Neural cell (in vitro differentiated cells): ENCODE results near the gene OPN1MW2. TPM values are rescaled to one million over a fixed set of nuclear protein-coding genes. Genes with fewer than 3 reads are reported as not detected.
"Not testable (repeated sequence)": the region's sequence is repeated elsewhere in the genome, so short reads cannot be mapped to it uniquely, and the experiment has no call there.

Source experiments
- H2AFZ ChIP-seq: fragments of 200-600, 300-800 bp; sonication (generic), shearing (Covaris generic); 2 replicates; pipeline ENCODE4 v1.6.0; 2014; ENCODE audit warnings: low read depth, mild to moderate bottlenecking, antibody characterized with exemption, low read length, moderate library complexity
- H3F3A ChIP-seq: fragments of 200-600 bp; shearing (Covaris generic); 2 replicates; pipeline ENCODE4 v1.6.1; 2016; ENCODE audit warnings: mild to moderate bottlenecking, moderate library complexity, mixed read lengths, antibody characterized with exemption, low read length; ENCODE audit not compliant: insufficient read depth, poor library complexity, severe bottlenecking
- H3K27ac ChIP-seq: fragments of 200-600, 300-800 bp; sonication (generic), shearing (Covaris generic); 2 replicates; pipeline ENCODE4 v1.5.1; 2014; ENCODE audit warnings: mild to moderate bottlenecking, low read length, moderate library complexity
- H3K27me3 ChIP-seq: fragments of 300-800, 200-600 bp; sonication (generic), shearing (Covaris generic); 2 replicates; pipeline ENCODE4 v1.6.0; 2014; ENCODE audit warnings: mild to moderate bottlenecking, low read depth, low read length, moderate library complexity; ENCODE audit not compliant: insufficient read depth
- H3K36me3 ChIP-seq: fragments of 300-800, 200-600 bp; sonication (generic), shearing (Covaris generic); 2 replicates; pipeline ENCODE4 v1.5.1; 2014; ENCODE audit warnings: mild to moderate bottlenecking, antibody characterized with exemption, low read length, moderate library complexity; ENCODE audit not compliant: insufficient read depth
- H3K4me2 ChIP-seq: fragments of 300-800, 200-600 bp; sonication (generic), shearing (Covaris generic); 2 replicates; pipeline ENCODE4 v1.6.0; 2014; ENCODE audit warnings: mild to moderate bottlenecking, low read length
- H3K4me3 ChIP-seq: fragments of 300-800, 200-600 bp; sonication (generic), shearing (Covaris generic); 2 replicates; pipeline ENCODE4 v1.5.1; 2014; ENCODE audit warnings: mild to moderate bottlenecking, low read length, moderate library complexity
- H3K79me2 ChIP-seq: fragments of 200-600 bp; shearing (Covaris generic); replicated peaks from 2 replicates; pipeline ENCODE4 v1.6.0; 2014; ENCODE audit warnings: mild to moderate bottlenecking, low read length, moderate library complexity; ENCODE audit not compliant: insufficient read depth
- H3K9ac ChIP-seq: fragments of 300-800, 200-600 bp; sonication (generic), shearing (Covaris generic); 2 replicates; pipeline ENCODE4 v1.6.1; 2016; ENCODE audit warnings: mild to moderate bottlenecking, low read length, mixed read lengths
- H3K9me2 ChIP-seq: fragments of 200-600 bp; shearing (Covaris generic); 2 replicates; pipeline ENCODE4 v1.6.1; 2016; ENCODE audit warnings: mild to moderate bottlenecking, low read length, mixed read lengths; ENCODE audit not compliant: insufficient read depth
- H3K9me3 ChIP-seq: fragments of 200-600, 300-800 bp; sonication (generic), shearing (Covaris generic); 2 replicates; pipeline ENCODE4 v1.6.1; 2016; ENCODE audit warnings: mild to moderate bottlenecking, mixed run types, low read length, moderate library complexity, mixed read lengths
- H4K20me1 ChIP-seq: fragments of 200-600 bp; shearing (Covaris generic); 2 replicates; pipeline ENCODE4 v1.6.1; 2016; ENCODE audit warnings: mild to moderate bottlenecking, mixed run types; ENCODE audit not compliant: insufficient read depth
- polyA plus RNA-seq: library from polyadenylated mRNA; depleted of rRNA; stranded (reverse); fragments of >200 nt; gene quantifications from 2 replicates; pipeline ENCODE4 v1.2.3, GENCODE V29; 2014

Gene OPN1MW2
- polyA plus RNA-seq, 1 donor from 2014 or later, result not detected

DNA sequence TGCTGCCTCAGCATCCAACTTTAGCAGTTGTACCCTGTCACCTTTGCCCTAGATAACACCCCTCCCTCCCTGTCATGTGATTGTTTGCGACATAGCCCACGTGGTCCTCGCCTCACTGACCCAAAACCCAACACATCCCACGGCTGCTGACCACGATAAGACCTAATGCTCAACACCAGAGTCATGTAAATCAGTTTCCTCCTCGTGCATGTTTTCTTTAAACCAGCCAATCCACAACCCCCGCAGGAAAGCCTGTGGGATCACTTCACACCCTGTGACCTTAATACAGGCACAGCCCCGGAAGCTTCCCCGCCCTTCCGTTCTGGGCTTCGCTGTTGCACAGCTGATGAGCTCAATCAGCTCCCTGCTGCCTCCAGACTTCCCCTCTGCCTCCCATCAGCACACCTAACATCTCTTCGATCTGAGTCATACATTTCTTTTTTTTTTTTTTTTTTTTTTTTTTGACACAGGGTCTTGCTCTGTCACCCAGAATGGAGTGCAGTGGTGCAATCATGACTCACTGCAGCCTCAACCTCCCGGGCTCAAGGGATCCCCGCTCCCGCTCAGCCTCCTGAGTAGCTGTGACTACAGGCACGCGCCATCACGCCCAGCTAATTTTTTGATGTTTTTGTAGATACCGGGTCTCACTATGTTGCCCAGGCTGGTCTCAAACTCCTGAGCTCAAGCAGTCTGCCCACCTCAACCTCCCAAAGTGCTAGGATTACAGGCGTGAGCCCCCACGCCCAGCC is 9.7 kb upstream of the OPN1MW2 start:
- H3K27me3 ChIP-seq, H3K9me2 ChIP-seq, H3F3A ChIP-seq, H3K9me3 ChIP-seq, H3K79me2 ChIP-seq, H4K20me1 ChIP-seq, H3K27ac ChIP-seq, H2AFZ ChIP-seq, H3K36me3 ChIP-seq, H3K4me2 ChIP-seq, H3K9ac ChIP-seq, H3K4me3 ChIP-seq: not testable (repeated sequence)

DNA sequence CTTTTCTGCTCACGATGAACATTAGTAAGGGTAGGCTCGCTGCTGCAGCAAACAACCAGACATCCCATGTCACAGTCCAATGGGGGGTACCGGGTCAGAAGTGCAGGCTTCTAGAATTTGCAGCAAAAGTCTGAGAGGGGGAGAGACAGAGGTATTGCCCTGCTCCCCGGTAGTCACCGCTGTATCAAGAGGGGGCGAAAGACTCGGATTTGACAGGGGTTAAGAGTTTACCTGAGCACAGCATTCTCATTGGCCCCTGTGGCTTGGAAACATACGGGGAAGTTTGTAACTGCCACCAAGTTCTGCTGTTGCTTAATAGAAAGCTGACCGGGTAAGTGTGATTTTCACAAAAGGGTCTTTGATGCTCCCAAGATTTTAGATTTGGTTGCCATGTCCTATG is 8.5 kb upstream of the OPN1MW2 start:
- not testable (repeated sequence) for H3K9me3 ChIP-seq, H2AFZ ChIP-seq, H3F3A ChIP-seq, H3K36me3 ChIP-seq, H3K9ac ChIP-seq, H3K27me3 ChIP-seq, H3K79me2 ChIP-seq, H3K27ac ChIP-seq, H3K4me3 ChIP-seq, H4K20me1 ChIP-seq, H3K9me2 ChIP-seq, H3K4me2 ChIP-seq

DNA sequence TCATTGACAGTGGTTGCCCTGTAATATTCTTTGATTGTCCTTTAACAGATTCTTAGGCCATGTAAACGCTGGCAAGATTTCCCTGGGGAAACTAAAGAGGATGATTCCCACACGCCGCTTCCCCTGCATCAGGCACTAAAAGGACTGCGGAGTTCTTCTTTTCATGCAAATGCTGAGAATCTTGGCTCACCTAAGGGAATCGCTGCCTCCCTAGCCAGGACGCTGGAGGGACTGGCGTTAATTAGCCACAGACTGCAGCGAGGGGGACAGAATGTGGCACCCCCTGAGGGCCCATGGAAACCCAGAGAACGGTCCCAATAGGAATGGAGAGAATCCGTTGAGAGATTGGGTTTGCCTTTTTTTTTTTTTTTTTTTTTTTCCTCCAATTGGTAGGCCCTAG is 8.1 kb upstream of the OPN1MW2 start:
- not testable (repeated sequence) for H3K79me2 ChIP-seq, H3K4me3 ChIP-seq, H3K27ac ChIP-seq, H3K9ac ChIP-seq, H3F3A ChIP-seq, H3K9me3 ChIP-seq, H2AFZ ChIP-seq, H3K4me2 ChIP-seq, H3K27me3 ChIP-seq, H3K9me2 ChIP-seq, H4K20me1 ChIP-seq, H3K36me3 ChIP-seq

DNA sequence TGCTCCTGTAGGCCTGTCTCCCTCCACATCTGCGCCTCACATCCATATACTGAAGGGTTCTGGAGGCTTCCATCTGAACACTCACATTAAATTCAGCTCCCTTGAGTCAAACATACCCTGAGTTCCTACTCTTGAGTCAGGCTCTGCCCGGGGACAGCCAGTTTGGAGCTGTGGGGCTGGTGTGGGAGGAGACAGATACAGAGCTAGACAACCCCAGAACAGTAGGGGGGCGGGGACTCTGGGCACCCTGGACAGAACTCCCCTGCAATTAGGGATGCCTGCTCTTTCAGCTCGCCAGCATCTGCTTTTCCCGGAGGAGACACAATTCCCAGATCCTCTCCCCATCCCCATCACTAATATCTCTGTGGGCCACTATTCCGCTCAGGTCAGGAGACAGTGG is 5.7 kb downstream of the OPN1MW2 start:
- not testable (repeated sequence) for H3F3A ChIP-seq, H3K36me3 ChIP-seq, H3K9ac ChIP-seq

DNA sequence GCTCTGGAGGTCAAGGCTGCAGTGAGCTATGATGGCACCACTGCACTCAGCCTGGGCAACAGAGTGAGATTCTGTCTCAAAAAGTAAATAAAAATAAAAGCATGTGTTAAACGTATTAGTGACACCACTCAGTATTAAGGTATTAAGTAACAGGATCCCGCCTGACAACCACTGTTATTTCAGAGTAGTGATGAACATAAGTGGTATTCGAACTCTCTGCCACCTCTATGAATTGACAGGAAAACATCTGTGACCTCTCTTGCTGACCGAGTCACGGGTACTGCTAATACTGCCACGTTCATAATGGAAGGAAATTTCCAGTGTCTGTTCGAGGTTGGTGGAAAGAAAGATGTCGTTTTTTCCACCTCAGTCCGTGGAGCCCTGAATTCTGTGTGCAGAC is 7.2 kb downstream of the OPN1MW2 start:
- H3K79me2 ChIP-seq, result not testable (repeated sequence)

More for the DNA sequence above, 5.7 kb downstream of the OPN1MW2 start:
- not testable (repeated sequence) for H2AFZ ChIP-seq, H3K27me3 ChIP-seq, H3K79me2 ChIP-seq, H3K4me3 ChIP-seq, H3K27ac ChIP-seq, H3K9me3 ChIP-seq, H4K20me1 ChIP-seq, H3K9me2 ChIP-seq, H3K4me2 ChIP-seq

DNA sequence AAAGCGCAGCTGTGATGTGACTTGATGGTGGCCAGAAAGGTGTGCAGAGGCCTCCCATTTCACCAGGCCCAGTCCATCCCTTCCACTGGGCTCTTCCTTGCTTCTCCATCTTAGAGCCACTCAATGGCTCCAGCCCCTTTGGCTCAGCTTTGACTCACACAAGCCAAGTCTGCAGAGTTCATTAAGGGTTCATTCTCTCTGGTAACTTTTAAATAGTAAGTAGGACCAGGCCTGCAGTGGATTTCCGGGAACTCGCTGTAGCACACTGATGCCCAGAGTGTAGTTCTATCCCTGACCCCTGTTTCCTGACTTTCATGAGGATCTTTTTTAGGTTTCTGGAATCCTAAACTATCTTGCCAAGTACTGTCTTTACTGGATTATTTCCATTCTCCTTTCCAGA is 11.9 kb downstream of the OPN1MW2 start:
- H4K20me1 ChIP-seq, H3F3A ChIP-seq, H3K9me3 ChIP-seq, H3K4me3 ChIP-seq, H3K79me2 ChIP-seq, H2AFZ ChIP-seq, H3K9ac ChIP-seq, H3K27ac ChIP-seq, H3K9me2 ChIP-seq, H3K4me2 ChIP-seq, H3K36me3 ChIP-seq, H3K27me3 ChIP-seq: not testable (repeated sequence)

More for the DNA sequence above, 7.2 kb downstream of the OPN1MW2 start:
- not testable (repeated sequence) for H3K36me3 ChIP-seq, H3K9me2 ChIP-seq, H3K9ac ChIP-seq, H3K27ac ChIP-seq, H3F3A ChIP-seq, H4K20me1 ChIP-seq, H2AFZ ChIP-seq, H3K4me3 ChIP-seq, H3K9me3 ChIP-seq, H3K27me3 ChIP-seq, H3K4me2 ChIP-seq

DNA sequence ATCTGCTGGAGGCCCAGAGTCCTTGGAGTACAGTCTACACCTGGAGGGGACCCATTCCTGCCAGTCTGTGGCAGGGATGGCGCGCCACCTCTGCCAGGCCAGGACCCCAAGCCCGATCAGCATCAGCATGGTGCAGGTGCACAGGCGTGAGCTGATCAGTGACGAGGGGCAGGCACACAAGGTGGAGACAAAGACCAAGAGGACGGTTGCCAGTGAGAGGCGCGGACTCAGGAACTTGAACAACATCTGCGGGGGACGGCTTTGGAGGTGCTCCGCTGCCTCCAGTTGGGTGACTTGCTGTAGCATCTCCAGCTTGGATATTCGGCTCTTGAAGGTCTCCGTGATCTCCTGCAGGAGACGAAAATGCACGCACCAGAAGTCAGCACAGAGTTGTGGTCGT is 14.1 kb downstream of the OPN1MW2 start:
- not testable (repeated sequence) for H3K79me2 ChIP-seq, H3K9ac ChIP-seq, H4K20me1 ChIP-seq, H3K4me3 ChIP-seq, H3K27me3 ChIP-seq, H3K9me3 ChIP-seq, H3K4me2 ChIP-seq, H3F3A ChIP-seq, H3K36me3 ChIP-seq, H3K27ac ChIP-seq, H2AFZ ChIP-seq, H3K9me2 ChIP-seq

DNA sequence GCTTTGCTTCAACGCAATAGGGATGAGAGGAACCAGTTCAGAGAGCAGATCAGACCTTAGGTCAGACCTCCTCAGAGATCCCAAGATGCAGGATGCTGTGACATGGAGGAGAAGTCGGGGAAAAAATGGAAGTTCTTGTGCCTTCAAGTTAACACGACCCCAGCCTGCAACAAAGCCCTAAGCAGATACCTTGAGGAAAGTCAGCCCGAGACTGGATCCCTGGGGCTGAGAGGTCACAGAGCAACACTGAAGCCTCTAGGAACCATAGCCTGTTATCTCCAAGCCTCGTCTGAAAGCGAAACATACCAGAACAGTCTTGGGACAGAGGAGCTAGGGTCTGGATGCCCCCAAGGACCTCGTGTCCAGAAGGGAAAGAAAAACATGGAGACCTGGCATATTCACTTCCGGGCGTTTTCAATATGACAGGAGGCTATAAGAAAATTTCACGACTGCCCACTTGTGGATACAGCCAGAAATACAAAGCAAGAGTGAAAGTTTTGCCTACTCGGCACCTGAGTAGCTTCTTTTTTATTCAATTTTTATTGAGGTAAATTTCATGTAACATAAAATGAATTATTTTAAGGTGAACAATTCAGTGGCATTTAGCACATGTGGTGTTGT is 19.5 kb downstream of the OPN1MW2 start:
- H4K20me1 ChIP-seq, H3K9me3 ChIP-seq, H3F3A ChIP-seq, H3K27me3 ChIP-seq, H3K4me3 ChIP-seq, H3K4me2 ChIP-seq, H3K27ac ChIP-seq, H2AFZ ChIP-seq, H3K79me2 ChIP-seq, H3K9me2 ChIP-seq, H3K36me3 ChIP-seq, H3K9ac ChIP-seq: not testable (repeated sequence)
